HT-29 (cell line): Measurements from ENCODE around the gene C2CD4C. TPM values are rescaled to one million over a fixed set of nuclear protein-coding genes. Genes with fewer than 3 reads are reported as not detected.
"Not testable (repeated sequence)": the region's sequence is repeated elsewhere in the genome, so short reads cannot be mapped to it uniquely, and the experiment has no call there.

ENCODE experiments used
- DNase-seq: peaks from one replicate; pipeline ENCODE4 v3.0.0-alpha.2; 2015; ENCODE audit warnings: low spot score
- total RNA-seq: library from RNA; depleted of rRNA; stranded (reverse); fragments of >200 nt; shearing (Covaris generic); gene quantifications from 2 replicates; pipeline ENCODE4 v1.2.3, GENCODE V29; 2014

Gene C2CD4C
- total RNA-seq, 1 experiment from 2014 or later = 0.58 TPM

GRCh38 chr19:439167-439900, 30.4 kb upstream of the C2CD4C start:
- no peak for DNase-seq

DNA sequence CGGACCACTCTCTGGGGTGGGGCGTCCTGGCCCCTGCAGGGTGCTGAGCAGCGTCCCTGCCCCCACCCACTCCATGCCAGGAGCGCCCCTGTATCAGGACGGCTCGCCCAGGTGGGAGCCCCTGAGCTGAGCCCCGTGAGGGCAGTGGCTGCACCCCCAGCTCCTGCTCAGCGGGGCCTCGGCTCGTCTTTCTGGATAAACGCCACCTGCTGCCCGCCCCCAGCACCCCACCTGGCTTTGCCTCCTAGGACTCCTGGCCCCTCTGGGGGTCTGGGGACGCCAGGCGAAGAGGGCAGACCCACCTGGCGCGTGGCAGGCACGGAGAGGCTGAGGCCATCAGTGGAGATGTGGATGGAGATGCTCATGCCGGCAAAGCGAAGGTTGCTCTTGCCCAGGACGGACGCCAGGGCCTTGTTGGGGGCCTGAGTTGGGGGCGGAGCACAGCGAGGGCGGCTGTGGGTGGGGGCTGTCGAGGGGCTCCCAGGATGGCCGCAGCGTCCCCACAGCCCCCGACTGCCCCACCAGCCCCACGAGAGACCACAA, 29.5 kb upstream of the C2CD4C start:
- no peak for DNase-seq

- no peak for DNase-seq
Measured at GRCh38 chr19:437041-437440, 28.1 kb upstream of the C2CD4C start.

DNA sequence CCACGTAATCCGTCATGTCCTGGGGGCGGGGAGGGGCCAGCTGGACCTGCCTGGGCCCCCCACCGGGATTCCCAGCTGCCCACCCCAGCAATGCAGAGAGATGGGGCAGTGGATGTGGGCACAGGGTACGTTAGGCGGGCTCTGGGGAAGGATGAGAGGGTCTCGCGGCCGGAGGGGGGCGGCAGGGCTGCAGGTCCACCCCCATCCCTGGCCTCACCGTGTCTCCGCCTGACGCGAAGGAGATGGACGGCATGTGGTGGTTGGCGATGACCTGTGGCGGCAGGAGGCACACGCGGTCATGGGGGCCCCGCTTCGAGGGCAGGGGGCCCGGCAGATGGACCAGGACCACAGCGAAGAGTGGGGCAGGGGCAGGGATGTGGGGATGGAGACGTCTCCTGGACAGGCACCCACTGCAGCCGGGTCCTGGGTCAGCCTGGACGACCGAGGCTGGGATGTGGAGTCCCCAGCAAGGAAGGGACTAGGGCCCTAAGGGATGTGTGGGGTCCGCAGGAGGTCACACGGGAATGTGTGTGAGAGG, 27.5 kb upstream of the C2CD4C start:
- DNase-seq = no peak

- no peak for DNase-seq
Measured at GRCh38 chr19:435707-436412, 26.9 kb upstream of the C2CD4C start.

DNA sequence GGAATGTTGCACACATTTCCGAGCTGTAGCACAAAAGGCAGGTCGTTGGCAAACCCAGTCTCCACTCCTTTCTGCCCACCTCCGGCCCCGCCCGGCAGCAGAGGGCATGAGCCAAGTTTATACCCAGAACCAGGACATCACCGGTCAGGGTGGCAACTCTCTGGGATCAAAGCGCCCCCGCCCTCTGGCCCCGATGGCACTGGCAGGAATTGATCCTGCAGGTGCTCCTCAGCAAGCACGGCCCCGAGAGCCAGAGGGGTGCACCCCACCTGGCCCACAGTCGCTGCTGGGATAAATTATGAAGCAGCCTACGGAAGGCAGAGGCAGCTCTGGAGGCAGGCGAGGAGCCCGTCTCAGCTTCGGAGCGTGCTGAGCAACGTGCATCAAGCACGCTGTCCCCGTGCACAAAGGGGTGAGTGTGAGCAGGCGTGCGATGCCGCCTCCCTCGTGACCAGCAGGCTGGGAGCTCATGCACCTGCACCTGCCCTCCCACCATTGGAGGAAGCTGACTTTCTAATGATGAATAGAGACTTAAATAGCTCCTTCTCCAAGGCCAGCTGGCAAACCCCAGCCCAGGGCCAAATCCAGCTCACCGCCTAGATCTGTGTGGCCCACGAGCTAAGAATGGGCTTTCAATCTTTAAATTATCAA, 26.2 kb upstream of the C2CD4C start:
- DNase-seq = no peak

- no peak for DNase-seq
Measured at GRCh38 chr19:434152-434960, 25.4 kb upstream of the C2CD4C start.

GRCh38 chr19:430701-431100, 21.8 kb upstream of the C2CD4C start:
- no peak for DNase-seq

DNA sequence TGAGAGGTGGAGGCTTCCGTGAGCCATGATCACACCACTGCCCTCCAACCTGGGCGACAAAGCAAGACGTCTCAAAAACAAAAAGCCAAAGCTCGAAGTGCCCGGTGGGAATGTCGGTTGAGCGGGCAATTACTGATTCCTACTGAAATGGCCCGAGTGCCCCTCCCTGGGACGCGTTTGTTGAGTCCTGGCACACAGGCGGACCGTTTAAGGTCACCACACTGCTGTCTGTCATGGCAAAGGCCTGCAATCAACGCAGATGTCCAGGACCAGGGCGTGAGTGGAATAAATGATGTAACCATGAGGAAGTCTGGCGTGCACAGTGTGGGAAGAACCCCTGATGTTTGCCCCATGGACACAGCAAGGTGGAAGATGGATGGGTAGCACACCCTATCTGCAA, 19.2 kb upstream of the C2CD4C start:
- no peak for DNase-seq

DNA sequence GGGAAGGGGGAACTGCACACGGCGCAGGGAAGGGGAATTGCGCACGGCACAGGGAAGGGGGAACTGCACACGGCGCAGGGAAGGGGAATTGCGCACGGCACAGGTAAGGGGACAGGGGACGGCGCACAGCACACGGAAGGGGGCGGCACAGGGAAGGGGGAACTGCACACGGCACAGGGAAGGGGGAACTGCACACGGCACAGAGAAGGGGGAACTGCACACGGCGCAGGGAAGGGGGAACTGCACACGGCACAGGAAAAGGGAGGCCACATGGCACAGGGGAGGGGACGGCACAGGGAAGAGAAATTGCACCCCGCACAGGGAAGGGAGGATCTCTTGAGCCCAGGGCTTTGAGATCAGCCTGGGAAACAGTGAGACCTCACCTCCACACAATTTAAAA, 18.7 kb upstream of the C2CD4C start:
- DNase-seq = not testable (repeated sequence)

GRCh38 chr19:426725-427445, 17.9 kb upstream of the C2CD4C start:
- no peak for DNase-seq

DNA sequence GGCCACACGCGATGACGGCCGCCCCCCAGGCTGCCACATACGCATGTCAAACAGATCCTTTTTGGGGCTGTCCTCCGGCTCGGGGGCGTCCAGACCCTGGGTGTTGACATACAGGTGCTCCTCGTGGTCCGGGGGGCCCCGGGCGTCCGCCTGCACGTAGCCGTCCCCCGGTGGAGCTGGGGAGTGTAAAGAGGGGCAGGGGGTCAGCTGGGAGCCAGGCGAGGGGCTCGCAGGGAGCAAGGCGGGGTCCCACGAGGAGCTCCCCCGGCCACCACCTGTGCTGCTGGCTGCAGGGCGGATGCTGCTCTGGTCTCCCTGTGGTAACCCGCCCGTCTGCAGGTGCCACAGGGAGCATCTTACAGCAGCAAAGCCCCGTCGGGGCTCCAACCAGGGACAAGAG, 16.1 kb upstream of the C2CD4C start:
- no peak for DNase-seq

GRCh38 chr19:424546-424945, 15.6 kb upstream of the C2CD4C start:
- DNase-seq = no peak

- no peak for DNase-seq
Measured at GRCh38 chr19:423691-424466, 14.9 kb upstream of the C2CD4C start.

DNA sequence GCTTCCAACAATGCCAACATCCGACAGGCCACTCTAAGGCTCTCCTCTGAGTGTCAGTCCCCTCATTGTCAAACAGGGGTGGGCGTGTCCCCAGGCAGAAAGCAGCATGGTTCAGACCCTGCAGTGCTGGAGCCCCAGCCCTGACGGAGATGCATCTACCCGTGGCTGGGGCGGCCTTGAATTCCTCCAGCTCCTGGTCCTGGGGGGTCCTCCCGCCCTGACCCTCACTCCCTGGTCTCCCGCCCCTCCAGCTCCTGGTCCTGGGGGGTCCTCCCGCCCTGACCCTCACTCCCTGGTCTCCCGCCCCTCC, 13.9 kb upstream of the C2CD4C start:
- DNase-seq = not testable (repeated sequence)

- DNase-seq = no peak
Measured at GRCh38 chr19:422213-422916, 13.4 kb upstream of the C2CD4C start.

GRCh38 chr19:419721-420515, 11.0 kb upstream of the C2CD4C start:
- DNase-seq = no peak
